Stimulated activated naive B cell treated with anti-CD40 and anti-IgM and Interleukin-4, amounts not matched to agents 10 μg/mL and 1 μg/mL and 100 μg/mL, for 72 hours (primary cell): ENCODE results near the gene SERPINA9.
"Not testable (repeated sequence)": the region's sequence is repeated elsewhere in the genome, so short reads cannot be mapped to it uniquely, and the experiment has no call there.

ENCODE experiments used
- ATAC-seq, 2 donors: fragments of 150-1000 bp; cut with Tn5 transposase; replicated peaks; 2 replicates each; pipeline ENCODE4 v1.10.0; 2021; ENCODE audit warnings: moderate library complexity in 1 of 2
- DNase-seq: peaks from one replicate; pipeline ENCODE4 v3.0.0; 2021
- H3K27ac Mint-ChIP-seq: one replicate; pipeline ENCODE4 v1.8.0; 2022; ENCODE audit warnings: mild to moderate bottlenecking, mixed read lengths
- H3K27me3 Mint-ChIP-seq, 2 donors: one replicate each; pipeline ENCODE4 v1.8.0; 2022; ENCODE audit warnings: mixed read lengths in 2 of 2
- H3K36me3 Mint-ChIP-seq, 2 donors: one replicate each; pipeline ENCODE4 v1.8.0; 2022; ENCODE audit warnings: mixed read lengths in 2 of 2, mild to moderate bottlenecking in 1 of 2
- H3K4me1 Mint-ChIP-seq, 2 donors: one replicate each; pipeline ENCODE4 v1.8.0; 2022; ENCODE audit warnings: mixed read lengths in 2 of 2, mild to moderate bottlenecking in 1 of 2
- H3K4me3 Mint-ChIP-seq, 2 donors: one replicate each; pipeline ENCODE4 v1.8.0; 2022; ENCODE audit warnings: mild to moderate bottlenecking in 2 of 2, mixed read lengths in 2 of 2, moderate library complexity in 1 of 2
- H3K9me3 Mint-ChIP-seq, 2 donors: one replicate each; pipeline ENCODE4 v1.8.0; 2022; ENCODE audit warnings: mixed read lengths in 2 of 2, mild to moderate bottlenecking in 1 of 2

SERPINA9 gene, protein sequence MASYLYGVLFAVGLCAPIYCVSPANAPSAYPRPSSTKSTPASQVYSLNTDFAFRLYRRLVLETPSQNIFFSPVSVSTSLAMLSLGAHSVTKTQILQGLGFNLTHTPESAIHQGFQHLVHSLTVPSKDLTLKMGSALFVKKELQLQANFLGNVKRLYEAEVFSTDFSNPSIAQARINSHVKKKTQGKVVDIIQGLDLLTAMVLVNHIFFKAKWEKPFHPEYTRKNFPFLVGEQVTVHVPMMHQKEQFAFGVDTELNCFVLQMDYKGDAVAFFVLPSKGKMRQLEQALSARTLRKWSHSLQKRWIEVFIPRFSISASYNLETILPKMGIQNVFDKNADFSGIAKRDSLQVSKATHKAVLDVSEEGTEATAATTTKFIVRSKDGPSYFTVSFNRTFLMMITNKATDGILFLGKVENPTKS

DNA sequence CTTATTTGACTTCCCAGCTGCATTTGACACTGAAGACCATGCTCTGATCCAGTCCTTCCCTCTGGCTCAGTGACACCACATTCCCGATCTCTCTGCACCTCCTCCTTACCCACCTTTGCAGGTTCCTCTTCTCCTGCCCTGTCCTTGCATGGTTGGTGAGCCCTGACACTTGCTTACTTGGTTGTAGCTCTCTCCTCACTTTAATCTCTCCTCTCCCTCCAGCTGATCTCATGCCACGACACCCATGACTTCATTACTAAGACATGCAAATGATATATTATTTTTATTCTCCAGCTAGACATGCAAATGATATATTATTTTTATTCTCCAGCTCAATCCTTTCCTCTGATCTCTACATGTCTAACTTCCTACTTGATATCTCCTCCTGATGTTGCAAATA lies at the start of gene SERPINA9:
Gene SERPINA9, minus strand, starts transcription at position 175 of the 400 bp plus-strand sequence. CDS start 6,357 bp downstream, outside the sequence.
- H3K4me1 Mint-ChIP-seq, result no peaks in the 10 kb centered on the region
- ATAC-seq, result no peak
- H3K27me3 Mint-ChIP-seq, result peaks cover 0 to 5% of the 10 kb centered on the region in 2 donors
- H3K27ac Mint-ChIP-seq, result no peak within 1 kb of the TSS
- no peak within 1 kb of the TSS for H3K4me3 Mint-ChIP-seq
- peaks cover 0 to 2% of the 10 kb centered on the region in 2 donors for H3K36me3 Mint-ChIP-seq
- DNase-seq, result no peak
- H3K9me3 Mint-ChIP-seq, result peaks cover 11 to 14% of the 10 kb centered on the region in 2 donors

DNA sequence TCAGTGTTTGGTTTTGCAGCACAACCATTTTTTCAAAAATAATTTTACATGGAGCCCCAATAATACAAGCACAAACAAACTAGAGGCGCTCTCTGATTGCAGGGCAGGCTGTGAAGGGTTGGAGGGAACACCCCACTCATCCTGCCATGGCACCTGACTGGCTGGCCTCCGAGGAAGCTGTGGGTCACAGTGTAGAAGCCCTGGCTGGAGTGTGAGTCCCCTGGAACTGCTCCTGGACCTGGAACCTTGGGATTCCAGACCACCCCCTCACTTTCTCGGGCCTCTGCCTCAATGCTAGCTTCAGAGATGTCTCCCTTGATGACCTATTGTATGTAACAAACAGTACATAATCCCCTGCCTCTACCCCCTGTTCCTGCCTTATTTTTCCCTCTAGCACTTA lies 48.1 kb upstream of the SERPINA9 start:
- H3K4me1 Mint-ChIP-seq, result no peaks in the 10 kb centered on the region
- no peak for ATAC-seq
- peaks cover 12 to 15% of the 10 kb centered on the region in 2 donors for H3K9me3 Mint-ChIP-seq
- no peak overlapping the region for H3K27ac Mint-ChIP-seq
- H3K36me3 Mint-ChIP-seq, result no peaks in the 10 kb centered on the region
- no peak for DNase-seq
- H3K27me3 Mint-ChIP-seq, result peaks cover 17 to 24% of the 10 kb centered on the region in 2 donors
- no peak overlapping the region for H3K4me3 Mint-ChIP-seq

DNA sequence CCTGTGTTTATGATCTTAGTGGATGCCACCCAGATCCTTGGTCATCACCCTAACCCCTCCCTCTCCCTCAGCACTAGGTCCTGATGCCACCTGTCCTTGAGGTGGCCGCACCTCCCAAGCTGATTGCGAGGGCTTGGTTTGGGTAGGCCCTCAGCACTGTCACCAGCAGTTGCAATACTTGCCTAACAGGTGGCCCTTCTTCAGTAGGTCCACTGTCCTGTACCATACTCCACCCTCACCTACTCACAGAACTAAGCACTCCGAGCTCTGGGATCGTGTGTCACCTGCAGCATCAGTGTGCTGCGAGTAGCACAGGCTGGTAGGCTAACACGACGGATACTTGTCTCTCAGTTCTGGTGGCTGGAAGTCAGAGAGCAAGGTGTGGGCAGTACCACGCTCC lies 47.3 kb upstream of the SERPINA9 start:
- H3K27ac Mint-ChIP-seq, result no peak overlapping the region
- no peaks in the 10 kb centered on the region for H3K36me3 Mint-ChIP-seq
- H3K27me3 Mint-ChIP-seq, result peaks cover 17 to 24% of the 10 kb centered on the region in 2 donors
- DNase-seq (no peak), ATAC-seq (no peak)
- no peak overlapping the region for H3K4me3 Mint-ChIP-seq
- peaks cover 15 to 20% of the 10 kb centered on the region in 2 donors for H3K9me3 Mint-ChIP-seq
- H3K4me1 Mint-ChIP-seq, result no peaks in the 10 kb centered on the region

DNA sequence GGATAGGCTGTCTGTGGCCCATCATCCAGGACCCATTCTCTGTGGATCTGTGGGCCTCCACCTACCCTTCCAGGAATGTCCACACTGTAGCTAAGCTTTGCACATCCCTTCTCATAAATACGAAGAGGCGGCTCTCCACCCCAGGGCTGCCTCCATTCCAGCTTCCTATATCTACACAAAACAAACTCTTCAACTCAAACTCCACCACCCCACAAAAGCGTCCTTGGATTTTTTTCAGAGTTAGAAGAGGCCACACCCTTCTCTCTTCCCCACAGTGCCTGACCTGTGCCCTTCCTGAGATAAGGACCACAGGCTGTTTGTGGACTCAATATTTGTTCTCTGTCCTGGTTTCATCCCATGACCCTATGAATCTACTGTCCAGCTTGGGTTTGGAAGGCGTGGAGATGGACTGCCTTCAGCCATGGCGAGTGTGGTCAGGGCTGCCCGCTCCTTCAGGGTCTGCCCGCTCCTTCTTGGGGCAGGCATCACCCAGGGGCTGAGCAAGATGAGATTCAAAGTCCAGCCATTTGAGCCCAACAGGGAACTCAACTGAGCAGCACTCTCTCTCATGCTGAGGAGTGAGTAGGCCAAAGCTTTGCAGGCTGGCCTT lies 46.2 kb upstream of the SERPINA9 start:
- Mint-ChIP-seq H3K4me3 (no peak overlapping the region), H3K27ac (no peak overlapping the region), H3K36me3 (no peaks in the 10 kb centered on the region), H3K9me3 (peaks cover 15 to 20% of the 10 kb centered on the region in 2 donors), H3K27me3 (peaks cover 11 to 22% of the 10 kb centered on the region in 2 donors), H3K4me1 (no peaks in the 10 kb centered on the region)
- DNase-seq, result no peak
- ATAC-seq, result no peak

DNA sequence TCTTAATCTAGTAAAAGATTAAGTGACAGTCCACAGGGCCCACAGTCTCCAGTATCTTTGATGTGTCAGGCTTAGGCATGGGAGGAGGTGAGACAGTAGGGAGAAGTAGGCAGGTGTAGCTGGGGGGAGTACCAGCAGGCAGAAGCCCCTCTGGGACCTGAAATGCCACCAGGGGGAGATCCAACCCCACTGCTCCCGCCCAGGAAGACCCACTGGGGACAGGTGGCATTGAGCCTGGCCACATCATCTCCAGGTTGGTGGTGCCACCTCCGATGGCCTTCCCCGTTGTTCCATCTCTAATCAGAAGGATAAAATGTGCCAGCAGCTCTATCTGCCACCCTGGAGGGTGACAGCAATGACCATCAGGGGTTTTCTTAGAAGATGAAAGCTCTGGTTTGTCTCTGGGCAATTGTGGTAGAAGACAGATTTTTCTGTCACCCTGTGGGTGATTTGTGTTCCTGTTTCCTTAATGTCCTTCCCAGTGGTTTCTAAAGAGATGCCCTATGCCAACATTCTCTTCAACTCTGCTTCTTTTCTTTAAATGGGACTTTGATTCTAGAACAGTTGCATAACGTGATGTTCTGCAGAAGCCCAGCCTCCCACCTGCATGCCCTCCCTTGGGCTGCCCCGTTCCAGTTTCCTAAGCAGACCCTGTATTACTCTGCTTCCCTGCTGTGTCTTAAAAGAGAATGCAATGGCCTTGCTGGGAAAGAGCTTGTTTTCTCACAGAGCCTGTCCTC lies 45.5 kb upstream of the SERPINA9 start:
- DNase-seq, result no peak
- no peak for ATAC-seq
- Mint-ChIP-seq H3K27me3 (peaks cover 9 to 18% of the 10 kb centered on the region in 2 donors), H3K4me1 (no peaks in the 10 kb centered on the region), H3K9me3 (peaks cover 15% of the 10 kb centered on the region in 2 donors), H3K36me3 (no peaks in the 10 kb centered on the region), H3K4me3 (no peak overlapping the region), H3K27ac (no peak overlapping the region)

DNA sequence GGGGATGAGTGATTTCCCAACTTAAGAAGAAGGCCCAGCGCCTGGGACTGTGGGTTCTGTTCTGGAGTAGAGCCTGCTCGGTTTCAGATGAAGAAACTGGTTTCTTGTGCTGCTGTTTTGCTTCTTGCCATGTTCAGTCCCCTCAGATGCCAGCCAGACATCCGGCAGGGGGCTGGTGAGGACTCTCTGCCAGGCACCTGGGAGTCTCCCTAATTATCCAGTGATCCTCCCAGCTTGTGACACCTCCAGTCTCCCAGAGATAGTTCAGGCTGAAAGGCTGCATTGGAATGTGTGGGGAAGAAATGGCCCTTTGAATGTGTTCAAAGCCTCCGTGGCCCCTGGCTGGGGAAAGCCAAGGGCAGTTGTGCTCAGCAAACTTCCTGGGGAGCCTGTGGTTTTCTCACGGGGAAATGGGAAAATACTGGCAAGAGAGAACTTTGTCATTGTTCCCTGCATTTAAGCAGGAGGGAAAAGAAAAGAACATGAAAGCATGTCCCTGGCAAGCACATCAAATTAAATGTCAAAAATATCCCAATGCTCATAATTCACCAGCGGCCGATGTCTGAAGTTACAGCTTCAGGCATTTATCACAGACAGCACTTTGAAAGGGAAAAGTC lies 41.8 kb upstream of the SERPINA9 start:
- no peak for DNase-seq
- Mint-ChIP-seq H3K9me3 (peaks cover 14 to 15% of the 10 kb centered on the region in 2 donors), H3K4me1 (no peaks in the 10 kb centered on the region), H3K27ac (no peak overlapping the region), H3K36me3 (no peaks in the 10 kb centered on the region), H3K27me3 (peaks cover 0 to 5% of the 10 kb centered on the region in 2 donors), H3K4me3 (no peak overlapping the region)
- no peak for ATAC-seq

DNA sequence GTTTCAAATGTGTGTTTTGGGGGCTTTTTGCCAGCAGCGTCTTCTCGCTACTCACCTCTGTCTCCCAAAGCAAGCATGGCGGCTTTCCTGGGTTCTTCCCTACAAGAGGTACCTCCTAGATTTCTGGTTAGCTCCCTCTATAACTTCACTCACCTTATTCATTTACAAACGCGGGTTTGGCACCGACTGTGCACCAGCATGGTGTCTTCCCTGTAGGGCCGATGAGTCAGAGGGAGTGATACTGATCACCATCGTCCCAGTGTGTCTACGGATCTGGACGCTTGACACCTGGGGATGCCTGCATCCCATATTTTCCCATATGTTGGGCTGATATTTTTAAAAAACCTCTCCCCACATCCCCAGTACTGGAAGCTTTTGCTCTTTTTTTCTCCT lies 41.2 kb upstream of the SERPINA9 start:
- no peak overlapping the region for H3K27ac Mint-ChIP-seq
- H3K9me3 Mint-ChIP-seq, result peaks cover 14 to 15% of the 10 kb centered on the region in 2 donors
- no peak for ATAC-seq

DNA sequence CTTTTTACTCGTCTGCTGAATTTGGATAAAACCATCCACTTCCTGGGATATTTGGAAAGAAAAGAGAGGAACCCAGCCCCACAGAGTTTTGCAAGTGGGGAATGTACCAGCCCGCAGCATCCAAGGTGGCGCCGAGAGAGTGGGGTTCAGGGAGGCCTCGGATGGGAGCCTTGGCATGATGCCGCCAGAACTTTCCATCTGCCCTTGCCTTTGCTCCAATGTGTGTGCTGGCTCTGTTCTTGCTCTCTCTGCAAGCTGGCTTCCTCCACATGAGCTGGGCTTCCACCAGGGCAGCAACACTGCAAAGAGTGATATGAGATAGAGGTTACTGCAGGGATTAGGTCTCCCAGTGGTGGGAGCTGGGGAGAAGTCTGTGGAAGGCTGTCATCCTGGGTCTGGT lies 39.9 kb upstream of the SERPINA9 start:
- no peak overlapping the region for H3K4me3 Mint-ChIP-seq
- no peak overlapping the region for H3K27ac Mint-ChIP-seq
- ATAC-seq, result no peak
- no peaks in the 10 kb centered on the region for H3K36me3 Mint-ChIP-seq
- H3K27me3 Mint-ChIP-seq, result peaks cover 0 to 5% of the 10 kb centered on the region in 2 donors
- no peak for DNase-seq
- peaks cover 14 to 15% of the 10 kb centered on the region in 2 donors for H3K9me3 Mint-ChIP-seq
- H3K4me1 Mint-ChIP-seq, result no peaks in the 10 kb centered on the region

More for the DNA sequence above, 41.2 kb upstream of the SERPINA9 start:
- no peak for DNase-seq
- H3K36me3 Mint-ChIP-seq, result no peaks in the 10 kb centered on the region
- H3K4me3 Mint-ChIP-seq, result no peak overlapping the region
- peaks cover 0 to 5% of the 10 kb centered on the region in 2 donors for H3K27me3 Mint-ChIP-seq
- no peaks in the 10 kb centered on the region for H3K4me1 Mint-ChIP-seq

DNA sequence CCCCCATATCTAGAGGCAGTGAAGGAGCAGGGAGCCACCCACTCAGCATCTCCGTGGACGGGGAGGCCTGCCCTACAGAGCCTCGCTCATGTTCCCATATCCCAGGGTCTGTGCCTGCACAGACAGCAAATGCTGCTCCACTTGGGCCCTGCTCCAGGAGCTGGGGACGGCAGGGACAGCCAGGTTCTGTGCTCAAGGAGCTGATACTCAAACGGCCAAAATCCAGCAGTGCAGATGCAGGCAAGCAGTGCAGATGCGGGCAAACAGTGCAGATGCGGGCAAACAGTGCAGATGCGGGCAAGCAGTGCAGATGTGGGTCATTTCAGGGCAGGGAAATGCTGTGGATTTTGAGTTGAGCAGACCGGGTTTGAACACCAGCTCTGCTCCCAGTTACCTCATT lies 39.4 kb upstream of the SERPINA9 start:
- DNase-seq (no peak), ATAC-seq (no peak)
- Mint-ChIP-seq H3K4me3 (no peak overlapping the region), H3K27me3 (peaks cover 0 to 5% of the 10 kb centered on the region in 2 donors), H3K4me1 (no peaks in the 10 kb centered on the region), H3K36me3 (no peaks in the 10 kb centered on the region), H3K27ac (no peak overlapping the region), H3K9me3 (peaks cover 14 to 15% of the 10 kb centered on the region in 2 donors)

DNA sequence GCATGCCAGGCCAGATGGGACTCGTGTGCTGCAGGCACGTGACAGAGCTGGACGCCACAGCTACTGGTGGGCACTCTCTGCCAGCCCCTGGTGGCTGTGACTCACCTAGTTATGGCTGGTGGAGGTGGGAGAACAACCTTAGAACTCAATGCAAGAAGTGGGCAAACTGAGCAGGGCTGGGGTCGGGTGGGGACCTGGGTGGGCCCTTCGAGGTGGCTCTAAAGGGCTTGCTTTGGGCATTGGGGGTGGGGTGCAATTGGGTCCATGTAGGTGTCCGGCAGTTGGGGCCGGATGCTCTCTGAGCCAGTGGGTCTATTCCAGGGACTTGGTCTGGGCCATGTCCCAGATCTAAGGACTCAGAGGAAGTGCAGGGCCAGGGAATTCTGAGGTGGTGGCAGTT lies 38.4 kb upstream of the SERPINA9 start:
- DNase-seq (no peak), ATAC-seq (no peak)
- Mint-ChIP-seq H3K36me3 (no peaks in the 10 kb centered on the region), H3K9me3 (peaks cover 6 to 7% of the 10 kb centered on the region in 2 donors), H3K27ac (no peak overlapping the region), H3K4me3 (no peak overlapping the region), H3K27me3 (peaks cover 0 to 5% of the 10 kb centered on the region in 2 donors), H3K4me1 (no peaks in the 10 kb centered on the region)

DNA sequence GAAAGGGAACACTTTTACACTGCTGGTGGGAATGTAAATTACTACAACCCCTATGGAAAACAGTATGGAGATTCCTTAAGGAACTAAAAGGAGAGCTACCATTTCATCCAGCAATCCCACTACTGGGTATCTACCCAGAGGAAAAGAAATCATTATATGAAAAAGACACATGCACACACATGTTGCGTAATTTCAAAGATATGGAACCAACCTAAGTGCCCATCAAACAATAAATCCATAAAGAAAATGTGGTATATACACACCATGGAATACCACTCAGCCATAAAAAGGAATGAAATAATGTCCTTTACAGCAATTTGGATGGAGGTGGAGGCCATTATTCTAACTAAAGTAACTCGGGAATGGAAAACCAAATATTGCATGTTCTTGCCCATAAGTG lies 34.5 kb upstream of the SERPINA9 start:
- not testable (repeated sequence) for H3K4me1 Mint-ChIP-seq, DNase-seq, H3K36me3 Mint-ChIP-seq, H3K4me3 Mint-ChIP-seq, ATAC-seq, H3K27ac Mint-ChIP-seq, H3K9me3 Mint-ChIP-seq
- peaks cover 6 to 10% of the 10 kb centered on the region in 2 donors for H3K27me3 Mint-ChIP-seq

DNA sequence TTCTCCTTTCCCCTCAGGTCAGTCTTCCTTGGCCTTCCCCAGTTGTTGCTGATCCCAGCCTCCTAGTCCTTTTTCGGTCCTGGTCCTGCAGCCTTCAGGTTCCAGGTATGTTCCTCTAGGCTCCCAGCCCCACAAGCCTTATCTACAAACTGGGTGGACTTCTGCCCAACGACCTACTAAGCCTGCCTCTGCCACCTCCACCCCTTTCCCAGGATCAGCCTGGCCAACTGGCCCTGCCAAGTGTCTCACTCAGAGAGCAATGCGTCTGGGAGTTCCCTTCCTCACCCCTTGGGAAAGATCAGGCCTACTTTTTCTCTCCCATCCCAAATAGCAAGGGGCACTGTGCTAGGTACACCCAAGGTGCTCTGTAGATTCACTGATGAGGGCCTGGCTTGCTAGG lies 33.4 kb upstream of the SERPINA9 start, which contains the start of gene SERPINA12:
Gene SERPINA12, minus strand, starts transcription at position 114 of the 400 bp plus-strand sequence. CDS start 11,072 bp downstream, outside the sequence.
- H3K27me3 Mint-ChIP-seq, result peaks cover 10 to 11% of the 10 kb centered on the region in 2 donors
- H3K4me1 Mint-ChIP-seq, result no peaks in the 10 kb centered on the region
- H3K9me3 Mint-ChIP-seq, result no peaks in the 10 kb centered on the region
- no peak for DNase-seq
- H3K4me3 Mint-ChIP-seq, result no peak within 1 kb of the TSS
- no peak within 1 kb of the TSS for H3K27ac Mint-ChIP-seq
- no peaks in the 10 kb centered on the region for H3K36me3 Mint-ChIP-seq
- ATAC-seq, result no peak

DNA sequence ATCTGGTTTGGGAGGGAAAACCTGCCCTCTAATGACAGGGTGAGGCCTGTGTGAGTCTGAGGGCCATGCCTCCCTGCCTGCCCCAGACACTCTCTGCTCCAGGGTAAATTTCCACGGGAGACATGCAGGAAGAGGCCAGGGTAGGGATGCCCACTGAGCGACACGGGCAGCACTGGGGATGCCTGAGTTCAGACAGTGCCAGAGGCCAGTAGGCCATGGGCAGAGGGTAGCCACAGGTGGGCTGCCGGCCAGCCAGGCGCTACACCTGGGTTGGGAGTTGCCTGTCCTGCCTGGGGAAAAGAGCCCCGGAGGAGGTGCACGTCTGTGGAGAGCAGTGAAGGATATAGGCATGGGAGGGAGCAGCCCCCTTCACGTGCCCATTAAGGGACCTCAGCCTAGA lies 29.6 kb upstream of the SERPINA9 start:
- H3K4me3 Mint-ChIP-seq, result no peak overlapping the region
- H3K27me3 Mint-ChIP-seq, result peaks cover 10 to 11% of the 10 kb centered on the region in 2 donors
- ATAC-seq (no peak), DNase-seq (no peak)
- H3K27ac Mint-ChIP-seq, result no peak overlapping the region
- H3K4me1 Mint-ChIP-seq, result no peaks in the 10 kb centered on the region
- H3K9me3 Mint-ChIP-seq, result no peaks in the 10 kb centered on the region
- no peaks in the 10 kb centered on the region for H3K36me3 Mint-ChIP-seq

DNA sequence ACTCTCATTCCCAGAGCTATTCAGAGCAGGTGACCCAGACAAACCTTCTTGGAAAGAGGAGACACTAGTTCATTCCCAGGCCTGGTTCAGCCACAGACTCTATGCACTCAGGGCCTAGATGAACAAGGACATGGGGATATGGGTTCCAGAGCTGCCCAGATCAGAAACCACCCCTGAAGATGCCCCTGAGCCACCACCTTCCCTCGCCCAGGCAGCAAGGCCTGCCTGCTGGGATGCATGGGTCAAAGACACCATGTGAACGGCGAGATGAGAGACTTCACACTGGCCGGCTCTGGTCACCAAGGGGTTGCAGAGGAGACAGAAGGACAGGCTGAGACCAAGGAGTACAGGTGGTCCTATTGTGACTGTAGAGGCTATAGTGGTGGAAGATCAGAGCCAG lies 29.2 kb upstream of the SERPINA9 start:
- H3K27ac Mint-ChIP-seq, result no peak overlapping the region
- DNase-seq, result no peak
- no peaks in the 10 kb centered on the region for H3K9me3 Mint-ChIP-seq
- H3K4me3 Mint-ChIP-seq, result no peak overlapping the region
- H3K27me3 Mint-ChIP-seq, result peaks cover 10 to 11% of the 10 kb centered on the region in 2 donors
- H3K4me1 Mint-ChIP-seq, result no peaks in the 10 kb centered on the region
- no peak for ATAC-seq
- no peaks in the 10 kb centered on the region for H3K36me3 Mint-ChIP-seq
